Stimulated activated CD4-positive, alpha-beta T cell treated with anti-CD3 and anti-CD28 coated beads, TNF-alpha, amount 100 ng/mL, for 1 hour (primary cell): ENCODE data around the gene RPLP2.

ENCODE experiments used
- DNase-seq, 3 donors: peaks; one replicate each; pipeline ENCODE4 v3.0.0-alpha.2; 2020; ENCODE audit warnings: low read depth in 3 of 3, low spot score in 1 of 3

Gene RPLP2

GRCh38 chr11:821512-822371 is 12.0 kb downstream of the RPLP2 start:
- DNase-seq = no peak

GRCh38 chr11:823441-824291 is 13.9 kb downstream of the RPLP2 start:
- DNase-seq = no peak

GRCh38 chr11:824292-824880 is 14.6 kb downstream of the RPLP2 start:
- DNase-seq = no peak

GRCh38 chr11:824942-825341 is 15.2 kb downstream of the RPLP2 start:
- no peak for DNase-seq

GRCh38 chr11:825366-826226 is 15.8 kb downstream of the RPLP2 start:
- DNase-seq = no peak

GRCh38 chr11:826227-826621 is 16.5 kb downstream of the RPLP2 start:
- DNase-seq = no peak

- DNase-seq = no peak
Observed at GRCh38 chr11:826836-827145, 17.0 kb downstream of the RPLP2 start.

GRCh38 chr11:827146-827896 is 17.6 kb downstream of the RPLP2 start:
- no peak for DNase-seq

GRCh38 chr11:827897-828192 is 18.1 kb downstream of the RPLP2 start, which contains the start of gene CRACR2B:
CRACR2B (plus strand) TSS chr11:827919; CDS start chr11:828608, 689 bp downstream.
- DNase-seq = no peak

- no peak for DNase-seq
Observed at GRCh38 chr11:828506-829175, 18.9 kb downstream of the RPLP2 start.

GRCh38 chr11:829176-829846 is 19.5 kb downstream of the RPLP2 start:
- no peak for DNase-seq

GRCh38 chr11:829847-830294 is 20.1 kb downstream of the RPLP2 start:
- DNase-seq = no peak

- DNase-seq = peak in 1 of 3 donors; percentile 39
Observed at GRCh38 chr11:830295-831117, 20.7 kb downstream of the RPLP2 start.

GRCh38 chr11:831118-831864 is 21.5 kb downstream of the RPLP2 start:
- DNase-seq = no peak

- DNase-seq = no peak
Observed at GRCh38 chr11:831961-832528, 22.3 kb downstream of the RPLP2 start.

- DNase-seq = no peak
Observed at GRCh38 chr11:832529-833113, 22.9 kb downstream of the RPLP2 start, which contains the start of gene CD151. CD151 (plus strand) TSS chr11:832952; CDS start chr11:836070, 3,118 bp downstream.
